Astrocyte (in vitro differentiated cells and primary cell): ENCODE results near the gene TRAF6. TPM values are rescaled to one million over a fixed set of nuclear protein-coding genes. Genes with fewer than 3 reads are reported as not detected.
"Not testable (repeated sequence)": the region's sequence is repeated elsewhere in the genome, so short reads cannot be mapped to it uniquely, and the experiment has no call there.

Experiments
- DNase-seq: peaks from one replicate; pipeline ENCODE4 v3.0.0-alpha.2; 2010; ENCODE audit warnings: low read depth
- FAIRE-seq: peaks from 2 replicates; lab custom pipeline; 2011; peaks lifted over from hg19 to GRCh38; lab: Jason Lieb, UNC
- H2AFZ ChIP-seq: 2 replicates; pipeline ENCODE4 v1.6.0; 2012; ENCODE audit warnings: low read depth, low read length, inconsistent platforms
- H3K27ac ChIP-seq: 2 replicates; pipeline ENCODE4 v1.5.1; 2011; ENCODE audit warnings: low read depth, low read length, inconsistent platforms
- H3K27me3 ChIP-seq: 2 replicates; pipeline ENCODE4 v1.6.0; 2011; ENCODE audit warnings: low read length, inconsistent platforms; ENCODE audit not compliant: insufficient read depth
- H3K36me3 ChIP-seq: 2 replicates; pipeline ENCODE4 v1.5.1; 2011; ENCODE audit warnings: low read length, inconsistent platforms; ENCODE audit not compliant: insufficient read depth
- H3K4me1 ChIP-seq: 2 replicates; pipeline ENCODE4 v1.5.1; 2011; ENCODE audit warnings: low read length, inconsistent platforms; ENCODE audit not compliant: insufficient read depth
- H3K4me2 ChIP-seq: 2 replicates; pipeline ENCODE4 v1.6.0; 2012; ENCODE audit warnings: low read length, inconsistent platforms
- H3K4me3 ChIP-seq: 2 replicates; pipeline ENCODE4 v1.5.1; 2011; ENCODE audit warnings: low read depth, mild to moderate bottlenecking, low read length, inconsistent platforms; ENCODE audit not compliant: insufficient read depth
- H3K79me2 ChIP-seq: 2 replicates; pipeline ENCODE4 v1.6.0; 2012; ENCODE audit warnings: mild to moderate bottlenecking, low read length, inconsistent platforms; ENCODE audit not compliant: insufficient read depth
- H3K9ac ChIP-seq: 2 replicates; pipeline ENCODE4 v1.6.0; 2012; ENCODE audit warnings: mild to moderate bottlenecking, low read length, inconsistent platforms
- H3K9me3 ChIP-seq: 2 replicates; pipeline ENCODE4 v1.5.1; 2012; ENCODE audit warnings: low read depth, mild to moderate bottlenecking, low read length, inconsistent platforms; ENCODE audit not compliant: insufficient read depth
- H4K20me1 ChIP-seq: 2 replicates; pipeline ENCODE4 v1.6.0; 2012; ENCODE audit warnings: low read length, inconsistent platforms; ENCODE audit not compliant: insufficient read depth
- H3K27ac Mint-ChIP-seq: one replicate; pipeline ENCODE4 v1.8.0; 2021; ENCODE audit warnings: mild to moderate bottlenecking, mixed read lengths; ENCODE audit not compliant: unreplicated experiment
- H3K27me3 Mint-ChIP-seq: one replicate; pipeline ENCODE4 v1.8.0; 2021; ENCODE audit warnings: low read depth, mixed read lengths; ENCODE audit not compliant: unreplicated experiment
- H3K36me3 Mint-ChIP-seq: one replicate; pipeline ENCODE4 v1.8.0; 2021; ENCODE audit warnings: low read depth, mixed read lengths; ENCODE audit not compliant: unreplicated experiment
- H3K4me1 Mint-ChIP-seq: one replicate; pipeline ENCODE4 v1.8.0; 2021; ENCODE audit warnings: low read depth, mixed read lengths; ENCODE audit not compliant: unreplicated experiment
- H3K4me3 Mint-ChIP-seq: one replicate; pipeline ENCODE4 v1.8.0; 2021; ENCODE audit warnings: mild to moderate bottlenecking, moderate library complexity, mixed read lengths; ENCODE audit not compliant: unreplicated experiment
- H3K9me3 Mint-ChIP-seq: one replicate; pipeline ENCODE4 v1.8.0; 2021; ENCODE audit warnings: mild to moderate bottlenecking, mixed read lengths; ENCODE audit not compliant: unreplicated experiment
- EZH2 ChIP-seq: IDR thresholded peaks from 2 replicates; pipeline ENCODE4 v1.6.1; 2012; ENCODE audit warnings: mild to moderate bottlenecking, low read length, inconsistent platforms; ENCODE audit not compliant: insufficient read depth
- total RNA-seq: library from RNA; stranded (reverse); gene quantifications from 2 replicates; pipeline ENCODE4 v1.2.1, GENCODE V29; 2021
- TF ChIP-seq, protein P1 (sequence below): IDR thresholded peaks from 2 replicates; pipeline ENCODE4 v1.5.1; 2011; ENCODE audit warnings: low read depth, mild to moderate bottlenecking, inconsistent platforms, low read length, moderate library complexity; ENCODE audit not compliant: insufficient read depth

The TRAF6 gene
- total RNA-seq, 1 donor from 2014 or later = 19.4 TPM

DNA sequence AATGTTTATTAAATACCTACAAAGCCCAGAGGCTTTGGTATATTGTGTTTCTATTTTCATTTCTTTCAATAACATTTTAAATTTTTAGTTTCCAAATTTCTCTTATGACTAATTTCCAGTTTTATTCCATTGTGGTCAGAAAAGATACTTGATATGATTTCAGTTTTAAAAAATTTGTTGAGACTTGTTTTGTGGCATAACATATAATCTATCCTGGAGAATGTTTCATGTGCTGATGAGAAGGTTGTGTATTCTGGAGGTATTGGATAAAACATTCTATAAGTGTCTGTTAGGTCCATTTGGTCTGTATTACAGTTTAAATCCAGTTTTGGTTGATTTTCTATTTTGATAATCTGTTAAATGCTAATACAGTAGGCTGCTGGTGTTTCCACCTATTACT lies 47.9 kb upstream of the TRAF6 start:
- H3K79me2 ChIP-seq = no peaks in the 10 kb centered on the region
- no peaks in the 10 kb centered on the region for H3K9me3 ChIP-seq
- no peak overlapping the region for H3K4me3 Mint-ChIP-seq
- no peaks in the 10 kb centered on the region for H3K27me3 Mint-ChIP-seq
- TF ChIP-seq, protein P1, sequence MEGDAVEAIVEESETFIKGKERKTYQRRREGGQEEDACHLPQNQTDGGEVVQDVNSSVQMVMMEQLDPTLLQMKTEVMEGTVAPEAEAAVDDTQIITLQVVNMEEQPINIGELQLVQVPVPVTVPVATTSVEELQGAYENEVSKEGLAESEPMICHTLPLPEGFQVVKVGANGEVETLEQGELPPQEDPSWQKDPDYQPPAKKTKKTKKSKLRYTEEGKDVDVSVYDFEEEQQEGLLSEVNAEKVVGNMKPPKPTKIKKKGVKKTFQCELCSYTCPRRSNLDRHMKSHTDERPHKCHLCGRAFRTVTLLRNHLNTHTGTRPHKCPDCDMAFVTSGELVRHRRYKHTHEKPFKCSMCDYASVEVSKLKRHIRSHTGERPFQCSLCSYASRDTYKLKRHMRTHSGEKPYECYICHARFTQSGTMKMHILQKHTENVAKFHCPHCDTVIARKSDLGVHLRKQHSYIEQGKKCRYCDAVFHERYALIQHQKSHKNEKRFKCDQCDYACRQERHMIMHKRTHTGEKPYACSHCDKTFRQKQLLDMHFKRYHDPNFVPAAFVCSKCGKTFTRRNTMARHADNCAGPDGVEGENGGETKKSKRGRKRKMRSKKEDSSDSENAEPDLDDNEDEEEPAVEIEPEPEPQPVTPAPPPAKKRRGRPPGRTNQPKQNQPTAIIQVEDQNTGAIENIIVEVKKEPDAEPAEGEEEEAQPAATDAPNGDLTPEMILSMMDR = no peak
- TF ChIP-seq EZH2 = no peak
- H3K4me3 ChIP-seq = no peak overlapping the region
- H3K27me3 ChIP-seq = peaks cover 5% of the 10 kb centered on the region
- H3K9ac ChIP-seq = no peak overlapping the region
- H2AFZ ChIP-seq = no peak overlapping the region
- no peak overlapping the region for H3K27ac Mint-ChIP-seq
- H3K36me3 ChIP-seq = no peaks in the 10 kb centered on the region
- no peaks in the 10 kb centered on the region for H4K20me1 ChIP-seq
- H3K27ac ChIP-seq = no peak overlapping the region
- no peaks in the 10 kb centered on the region for H3K36me3 Mint-ChIP-seq
- no peak for FAIRE-seq
- no peaks in the 10 kb centered on the region for H3K9me3 Mint-ChIP-seq
- no peak overlapping the region for H3K4me2 ChIP-seq
- H3K4me1 Mint-ChIP-seq = no peaks in the 10 kb centered on the region
- no peak for DNase-seq
- H3K4me1 ChIP-seq = no peaks in the 10 kb centered on the region

DNA sequence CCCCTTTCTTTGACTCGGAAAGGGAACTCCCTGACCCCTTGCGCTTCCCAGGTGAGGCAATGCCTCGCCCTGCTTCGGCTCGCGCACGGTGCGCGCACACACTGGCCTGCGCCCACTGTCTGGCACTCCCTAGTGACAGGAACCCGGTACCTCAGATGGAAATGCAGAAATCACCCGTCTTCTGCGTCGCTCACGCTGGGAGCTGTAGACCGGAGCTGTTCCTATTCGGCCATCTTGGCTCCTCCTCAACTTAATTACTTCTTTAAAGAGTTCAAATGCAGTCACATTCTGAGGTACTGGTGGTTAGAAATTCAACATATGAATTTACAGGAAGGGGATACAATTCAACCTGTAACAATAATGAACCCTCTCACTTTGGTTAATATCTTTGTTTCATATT lies 47.3 kb upstream of the TRAF6 start:
- not testable (repeated sequence) for H3K4me2 ChIP-seq, H3K9me3 ChIP-seq, H4K20me1 ChIP-seq, H3K27me3 Mint-ChIP-seq, H3K9me3 Mint-ChIP-seq, H3K9ac ChIP-seq, H2AFZ ChIP-seq, DNase-seq, H3K4me3 Mint-ChIP-seq, H3K4me1 Mint-ChIP-seq, H3K4me3 ChIP-seq, H3K27ac Mint-ChIP-seq, H3K79me2 ChIP-seq, H3K27ac ChIP-seq, H3K4me1 ChIP-seq, H3K27me3 ChIP-seq, FAIRE-seq, H3K36me3 ChIP-seq, H3K36me3 Mint-ChIP-seq

DNA sequence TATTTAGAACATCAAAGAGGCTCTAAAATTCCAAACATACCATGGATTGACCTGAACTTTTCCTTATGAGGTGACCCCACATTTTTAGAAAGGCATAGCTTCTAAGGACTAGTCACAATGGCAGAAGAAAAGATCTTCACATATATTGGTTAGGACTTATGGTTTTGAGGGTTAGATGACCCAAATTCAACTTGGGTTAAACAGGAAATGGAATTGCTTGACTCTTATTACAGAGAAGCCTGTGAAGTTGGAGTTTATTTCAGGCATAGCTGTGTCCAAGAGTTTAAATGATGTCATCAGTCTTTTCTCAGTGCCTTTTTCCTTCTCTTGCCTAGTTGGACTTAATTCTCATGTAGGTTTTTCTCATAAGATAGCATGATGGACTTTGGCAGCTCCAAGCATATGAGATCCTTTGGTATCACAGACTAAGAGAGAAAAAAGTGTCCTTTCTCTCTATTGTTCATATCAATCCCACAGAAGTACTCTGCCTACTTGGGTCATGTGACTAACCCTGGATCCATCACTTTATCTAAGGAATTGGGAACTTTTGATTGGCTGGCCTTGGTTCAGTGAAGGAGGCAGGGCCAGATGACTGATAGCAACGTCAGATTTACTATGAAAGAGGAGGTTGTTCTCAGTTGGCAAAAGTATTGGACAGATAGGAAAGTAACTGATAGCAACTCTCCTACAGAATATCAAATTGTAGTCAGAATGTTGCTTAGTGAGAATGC lies 40.5 kb upstream of the TRAF6 start:
- H3K4me3 Mint-ChIP-seq = no peak overlapping the region
- no peak overlapping the region for H3K9ac ChIP-seq
- DNase-seq (no peak), FAIRE-seq (no peak)
- H3K9me3 ChIP-seq = no peaks in the 10 kb centered on the region
- H3K27ac ChIP-seq = no peak overlapping the region
- H3K27me3 Mint-ChIP-seq = peaks cover 3% of the 10 kb centered on the region
- TF ChIP-seq EZH2 = no peak
- TF ChIP-seq, protein P1 = no peak
- no peak overlapping the region for H2AFZ ChIP-seq
- no peaks in the 10 kb centered on the region for H3K9me3 Mint-ChIP-seq
- no peaks in the 10 kb centered on the region for H3K79me2 ChIP-seq
- no peaks in the 10 kb centered on the region for H3K4me1 ChIP-seq
- no peak overlapping the region for H3K27ac Mint-ChIP-seq
- H3K27me3 ChIP-seq = no peaks in the 10 kb centered on the region
- no peaks in the 10 kb centered on the region for H3K36me3 Mint-ChIP-seq
- H3K4me1 Mint-ChIP-seq = peaks cover 7% of the 10 kb centered on the region
- H3K36me3 ChIP-seq = no peaks in the 10 kb centered on the region
- H3K4me3 ChIP-seq = no peak overlapping the region
- no peaks in the 10 kb centered on the region for H4K20me1 ChIP-seq
- no peak overlapping the region for H3K4me2 ChIP-seq
